ENCODE data around the gene TRIM28. TPM values are rescaled to one million over a fixed set of nuclear protein-coding genes. Genes with fewer than 3 reads are reported as not detected.

The TRIM28 gene
- total RNA-seq, 3 donors from 2014 or later: 180 to 308 (median 202) TPM

DNA sequence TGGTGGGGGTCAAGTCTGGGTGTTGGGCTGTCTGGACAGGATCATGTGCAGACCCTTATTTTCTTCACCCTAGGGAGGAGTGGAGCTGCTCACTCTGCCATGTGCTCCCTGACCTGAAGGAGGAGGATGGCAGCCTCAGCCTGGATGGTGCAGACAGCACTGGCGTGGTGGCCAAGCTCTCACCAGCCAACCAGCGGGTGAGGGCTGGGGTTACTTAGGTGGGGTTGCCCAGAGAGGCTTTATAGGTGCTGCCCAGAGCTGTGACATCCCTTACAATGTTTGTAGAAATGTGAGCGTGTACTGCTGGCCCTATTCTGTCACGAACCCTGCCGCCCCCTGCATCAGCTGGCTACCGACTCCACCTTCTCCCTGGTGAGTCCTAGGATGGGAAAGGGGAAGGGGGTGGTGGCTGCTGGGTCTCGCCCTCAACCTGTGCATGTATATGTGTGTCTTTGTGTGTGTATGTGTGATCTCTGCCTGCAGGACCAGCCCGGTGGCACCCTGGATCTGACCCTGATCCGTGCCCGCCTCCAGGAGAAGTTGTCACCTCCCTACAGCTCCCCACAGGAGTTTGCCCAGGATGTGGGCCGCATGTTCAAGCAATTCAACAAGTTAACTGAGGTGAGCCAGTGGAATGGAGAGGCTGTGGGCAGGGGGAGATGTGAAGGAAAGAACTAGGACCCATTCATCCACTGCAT, 5.9 kb downstream of the TRIM28 start:
- Histone ChIP-seq H3K4me3 (no peak overlapping the region), H3K36me3 (ENCODE audit: low read depth) (peaks cover 35% of the 10 kb centered on the region), H3K4me1 (ENCODE audit: low read depth) (peaks cover 20% of the 10 kb centered on the region), H3K9me3 (no peaks in the 10 kb centered on the region)
- DNase-seq (peak in 1 of 3 donors; percentile 36), ATAC-seq (no peak)
- intact Hi-C loops (cut with DNase I, micrococcal nuclease): no loop called here
- TF ChIP-seq, protein P1, sequence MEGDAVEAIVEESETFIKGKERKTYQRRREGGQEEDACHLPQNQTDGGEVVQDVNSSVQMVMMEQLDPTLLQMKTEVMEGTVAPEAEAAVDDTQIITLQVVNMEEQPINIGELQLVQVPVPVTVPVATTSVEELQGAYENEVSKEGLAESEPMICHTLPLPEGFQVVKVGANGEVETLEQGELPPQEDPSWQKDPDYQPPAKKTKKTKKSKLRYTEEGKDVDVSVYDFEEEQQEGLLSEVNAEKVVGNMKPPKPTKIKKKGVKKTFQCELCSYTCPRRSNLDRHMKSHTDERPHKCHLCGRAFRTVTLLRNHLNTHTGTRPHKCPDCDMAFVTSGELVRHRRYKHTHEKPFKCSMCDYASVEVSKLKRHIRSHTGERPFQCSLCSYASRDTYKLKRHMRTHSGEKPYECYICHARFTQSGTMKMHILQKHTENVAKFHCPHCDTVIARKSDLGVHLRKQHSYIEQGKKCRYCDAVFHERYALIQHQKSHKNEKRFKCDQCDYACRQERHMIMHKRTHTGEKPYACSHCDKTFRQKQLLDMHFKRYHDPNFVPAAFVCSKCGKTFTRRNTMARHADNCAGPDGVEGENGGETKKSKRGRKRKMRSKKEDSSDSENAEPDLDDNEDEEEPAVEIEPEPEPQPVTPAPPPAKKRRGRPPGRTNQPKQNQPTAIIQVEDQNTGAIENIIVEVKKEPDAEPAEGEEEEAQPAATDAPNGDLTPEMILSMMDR (IDR thresholded peaks at IDR 0.05): no peak

DNA sequence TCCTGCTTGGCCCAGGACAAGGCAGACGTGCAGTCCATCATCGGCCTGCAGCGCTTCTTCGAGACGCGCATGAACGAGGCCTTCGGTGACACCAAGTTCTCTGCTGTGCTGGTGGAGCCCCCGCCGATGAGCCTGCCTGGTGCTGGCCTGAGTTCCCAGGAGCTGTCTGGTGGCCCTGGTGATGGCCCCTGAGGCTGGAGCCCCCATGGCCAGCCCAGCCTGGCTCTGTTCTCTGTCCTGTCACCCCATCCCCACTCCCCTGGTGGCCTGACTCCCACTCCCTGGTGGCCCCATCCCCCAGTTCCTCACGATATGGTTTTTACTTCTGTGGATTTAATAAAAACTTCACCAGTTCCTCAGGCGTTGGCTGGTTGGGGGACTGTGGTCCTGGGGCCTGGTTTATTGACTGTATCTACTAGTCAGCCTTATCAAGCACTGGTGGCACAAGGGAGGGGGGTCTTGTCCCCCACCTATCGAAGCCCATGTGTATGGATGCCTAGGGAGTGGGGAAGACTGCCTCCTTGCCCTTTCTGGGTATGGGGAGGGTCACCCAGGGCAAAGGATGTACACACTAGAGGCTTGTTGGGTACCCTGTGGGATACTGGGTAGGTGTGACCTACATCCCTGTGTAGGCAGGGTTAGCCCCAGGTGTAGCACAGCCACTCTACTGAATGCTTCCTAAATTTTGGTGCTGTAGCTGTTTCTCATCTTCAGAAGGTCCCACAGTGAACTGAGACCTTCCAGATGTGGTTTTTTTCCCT, 6.7 kb downstream of the TRIM28 start:
- H3K36me3 ChIP-seq (ENCODE audit: low read depth): peaks cover 39% of the 10 kb centered on the region
- DNase-seq (peak in 1 of 3 donors; percentile 48), ATAC-seq (no peak)
- H3K9me3 ChIP-seq: no peaks in the 10 kb centered on the region
- intact Hi-C loops (cut with DNase I, micrococcal nuclease): no loop called here
- TF ChIP-seq, protein P1 (IDR thresholded peaks at IDR 0.05): no peak
- H3K4me1 ChIP-seq (ENCODE audit: low read depth): peaks cover 22% of the 10 kb centered on the region
- H3K4me3 ChIP-seq: no peak overlapping the region

DNA sequence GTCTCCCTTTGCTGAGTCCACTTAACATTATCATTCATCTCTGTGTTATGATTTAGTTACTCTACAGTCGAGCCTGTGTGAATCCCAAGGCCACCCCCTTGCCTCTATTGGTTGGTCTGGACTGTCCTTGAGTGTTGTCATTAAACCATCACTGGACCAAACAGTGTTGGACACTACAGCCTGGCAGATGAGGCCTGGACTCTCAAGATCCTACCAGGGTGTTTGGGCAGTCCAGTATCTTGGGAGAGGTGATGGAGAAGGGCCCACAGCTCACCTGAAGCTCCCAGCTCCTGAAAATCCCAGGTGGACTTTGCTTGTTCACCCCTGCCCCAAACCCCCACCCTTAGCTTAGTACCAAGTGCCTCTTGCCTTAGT, 7.2 kb downstream of the TRIM28 start:
- ATAC-seq (no peak), DNase-seq (no peak)
- H3K9me3 ChIP-seq: no peaks in the 10 kb centered on the region
- intact Hi-C loops (cut with DNase I, micrococcal nuclease): no loop called here
- TF ChIP-seq, protein P1 (IDR thresholded peaks at IDR 0.05): no peak
- H3K4me3 ChIP-seq: no peak overlapping the region
- H3K36me3 ChIP-seq (ENCODE audit: low read depth): peaks cover 39% of the 10 kb centered on the region
- H3K4me1 ChIP-seq (ENCODE audit: low read depth): peaks cover 19% of the 10 kb centered on the region

DNA sequence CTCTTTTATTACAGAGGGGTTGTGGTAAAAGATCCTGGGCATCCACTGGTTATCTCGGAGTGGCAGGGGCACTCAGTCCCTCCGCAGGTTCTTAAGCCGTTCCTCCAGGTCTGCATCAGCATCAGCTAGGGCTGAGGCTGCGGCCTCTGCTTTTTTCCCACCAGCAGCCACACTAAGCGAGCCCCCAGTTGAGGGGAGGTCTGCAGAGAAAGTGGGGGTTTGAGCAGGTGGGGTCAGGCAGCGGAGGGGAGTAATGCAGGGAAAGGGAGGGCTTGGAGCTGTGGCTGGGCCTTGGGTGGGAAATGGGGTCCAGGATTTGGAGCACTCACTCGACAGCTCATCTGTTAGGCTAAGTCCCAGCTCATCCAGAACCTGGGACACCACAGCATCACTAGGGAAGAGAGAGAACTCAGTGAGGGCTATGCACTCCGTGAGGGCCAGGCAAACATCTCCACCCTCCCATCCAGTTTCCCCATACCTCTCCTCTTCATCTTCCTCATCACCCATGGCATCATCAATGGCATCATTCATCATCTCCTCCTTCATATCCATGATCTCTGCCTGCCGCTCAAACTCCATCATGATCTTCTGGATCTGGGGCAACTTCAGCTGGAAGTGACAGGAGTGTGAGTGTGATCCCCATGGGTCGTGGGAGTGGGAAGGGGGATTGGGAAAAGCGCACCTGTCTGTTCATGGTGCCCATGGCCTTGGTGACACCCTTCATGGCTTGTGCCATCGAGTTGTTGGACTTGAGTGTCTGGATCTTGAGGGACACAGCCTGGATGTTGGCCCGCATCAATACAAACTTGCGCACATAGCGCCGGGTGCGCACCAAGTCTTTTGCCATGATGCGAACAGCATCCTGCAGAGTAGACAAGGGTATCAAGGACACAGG, 8.0 kb downstream of the TRIM28 start:
- Histone ChIP-seq H3K9me3 (no peaks in the 10 kb centered on the region), H3K4me1 (ENCODE audit: low read depth) (peaks cover 12% of the 10 kb centered on the region), H3K4me3 (no peak overlapping the region), H3K36me3 (ENCODE audit: low read depth) (peaks cover 39% of the 10 kb centered on the region)
- no peak for DNase-seq
- TF ChIP-seq, protein P1 (IDR thresholded peaks at IDR 0.05): no peak
- intact Hi-C loops (cut with DNase I, micrococcal nuclease): no loop called here
- ATAC-seq: no peak

DNA sequence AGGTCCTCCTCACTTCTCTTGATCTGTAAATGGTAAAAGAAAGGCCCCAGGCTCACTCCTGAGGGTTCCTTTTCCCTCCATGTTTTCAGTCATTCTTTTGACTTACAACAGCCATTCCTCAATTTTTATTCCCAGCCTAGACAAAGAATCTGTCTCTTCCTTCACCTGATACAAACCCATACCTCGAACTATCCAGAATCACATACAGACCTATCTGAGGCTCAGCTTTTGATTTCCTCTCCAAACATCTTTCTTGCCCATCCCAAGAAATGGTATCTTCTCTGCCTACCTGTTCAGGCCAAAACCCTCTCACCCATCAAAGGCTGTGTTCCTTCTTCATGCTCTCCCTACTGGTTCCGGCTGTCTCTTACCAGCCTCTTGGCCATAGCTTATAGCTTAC, 8.8 kb downstream of the TRIM28 start:
- Histone ChIP-seq H3K9me3 (no peaks in the 10 kb centered on the region), H3K4me3 (no peak overlapping the region), H3K36me3 (ENCODE audit: low read depth) (peaks cover 35% of the 10 kb centered on the region), H3K4me1 (ENCODE audit: low read depth) (peaks cover 18% of the 10 kb centered on the region)
- ATAC-seq: no peak
- no peak for DNase-seq
- TF ChIP-seq, protein P1 (IDR thresholded peaks at IDR 0.05): no peak
- intact Hi-C loops (cut with DNase I, micrococcal nuclease): no loop called here
